ENCODE results near the gene NPFFR1. TPM values are rescaled to one million over a fixed set of nuclear protein-coding genes. Genes with fewer than 3 reads are reported as not detected.

NPFFR1 gene
- total and polyA plus RNA-seq, 10 of the 15 experiments (the other 5 are each of a cell fraction or from before 2014, with no cell fraction given), result 0.03 TPM; not detected in 9

DNA sequence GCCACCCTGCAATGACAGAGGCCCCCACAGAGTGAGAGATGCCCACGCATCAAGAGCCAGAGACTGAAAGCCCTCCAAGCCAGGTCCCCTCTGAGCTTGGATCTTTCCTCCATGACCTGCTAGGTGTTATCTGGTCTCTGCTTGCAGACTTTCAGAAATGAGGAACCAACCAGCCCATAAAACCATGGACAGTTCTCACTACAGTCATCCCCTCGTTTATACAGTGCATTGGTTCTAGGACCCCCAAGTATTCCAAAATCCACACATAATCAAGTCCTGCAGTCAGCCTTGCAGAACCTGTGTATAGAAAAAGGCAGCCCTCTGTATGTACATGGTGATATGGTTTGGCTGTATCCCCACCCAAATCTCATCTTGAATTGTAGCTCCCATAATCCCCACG is 23.1 kb downstream of the NPFFR1 start:
- Histone ChIP-seq H3K36me3 (ENCODE audit: control insufficient read depth in 2 of 2, insufficient read depth in 2 of 2, low read length in 1 of 2) (no peaks in the 10 kb centered on the region), H2AFZ (ENCODE audit: control insufficient read depth, low read depth, low read length) (no peak overlapping the region), H3K27me3 (replicated peaks in 1 of 2; ENCODE audit: control insufficient read depth in 2 of 2, insufficient read depth in 2 of 2, low read length in 1 of 2) (peaks cover 0 to 8% of the 10 kb centered on the region in 2 experiments; a peak in 2 of 4 replicates), H3K4me3 (no peak overlapping the region), H3K9ac (ENCODE audit: control insufficient read depth, insufficient read depth, low read length) (no peak overlapping the region), H4K20me1 (ENCODE audit: control insufficient read depth, insufficient read depth) (no peaks in the 10 kb centered on the region), H3K9me3 (replicated peaks; ENCODE audit: control insufficient read depth, insufficient read depth, low read length) (peaks cover 13% of the 10 kb centered on the region; the same call in 2 of the 3 replicates), H3K4me1 (ENCODE audit: control insufficient read depth, insufficient read depth, low read length) (no peaks in the 10 kb centered on the region), H3K4me2 (ENCODE audit: control insufficient read depth, insufficient read depth) (no peak overlapping the region), H3K27ac (ENCODE audit: control insufficient read depth, insufficient read depth) (no peak overlapping the region), H3K79me2 (ENCODE audit: control insufficient read depth, insufficient read depth, low read length) (no peaks in the 10 kb centered on the region)
- FAIRE-seq, result no peak
- SMC1A ChIA-PET (ENCODE audit: uncharacterized antibody, unreplicated experiment), result interaction anchor here (0.8 to 4.6 kb wide), 3 partner anchors 38 to 82 kb away, joined by 3 to 22 read pairs (median 3); no protein-coding TSS in a partner anchor
- no peak for ATAC-seq
- BruUV-seq (replicated peaks), result no TSS peak
- POLR2A ChIA-PET, result no interaction called here
- WGBS (ENCODE audit: insufficient coverage, insufficient replicate concordance, low lambda C conversion rate, missing lambda C conversion rate), result 17% methylated on average over 3 of the region's 3 CpGs
- no peak for TF ChIP-seq SUPT20H (IDR thresholded peaks at IDR 0.05; ENCODE audit: borderline replicate concordance, control insufficient read depth, low read depth, low read length)
- no peak for TF ChIP-seq MTA2 (IDR thresholded peaks at IDR 0.05; ENCODE audit: low read depth)
- TF ChIP-seq IKZF1 (conservative IDR thresholded peaks at IDR 0.05), result no peak
- TF ChIP-seq ZSCAN29 (IDR thresholded peaks at IDR 0.05), result no peak
- TF ChIP-seq HDAC6 (IDR thresholded peaks at IDR 0.05; ENCODE audit: unreplicated experiment), result no peak
- RAD21 ChIA-PET (ENCODE audit: unreplicated experiment), result no interaction called here
- CTCF ChIA-PET, result interaction anchor here (4.2 kb wide), 1 partner anchor 12 kb away, joined by 19 read pairs; no protein-coding TSS in a partner anchor
- intact Hi-C loops (cut with micrococcal nuclease; ENCODE audit: unreplicated experiment), result no loop called here
- in situ Hi-C loops (cut with MboI), result no loop called here
- DNase-seq (ENCODE audit: low read depth, low spot score), result no peak

GRCh38 chr10:70260259-70260658 is 23.5 kb downstream of the NPFFR1 start:
- no peak for ATAC-seq
- CTCF ChIA-PET, result interaction anchor here (0.9 to 4.2 kb wide), 2 partner anchors 13 to 15 kb away, joined by 3 to 19 read pairs; no protein-coding TSS in a partner anchor
- no peak overlapping the region for H3K4me3 ChIP-seq
- intact Hi-C loops (cut with micrococcal nuclease; ENCODE audit: unreplicated experiment) (no loop called here), in situ Hi-C loops (cut with MboI) (no loop called here)
- no peak for DNase-seq (ENCODE audit: low read depth, low spot score)
- no TSS peak for BruUV-seq (replicated peaks)
- RAD21 ChIA-PET (ENCODE audit: unreplicated experiment), result no interaction called here
- 0% methylated on average over 1 of the region's 1 CpG for WGBS (ENCODE audit: insufficient coverage, insufficient replicate concordance, low lambda C conversion rate, missing lambda C conversion rate)
- SMC1A ChIA-PET (ENCODE audit: uncharacterized antibody, unreplicated experiment), result interaction anchor here (0.8 to 4.6 kb wide), 4 partner anchors 38 to 104 kb away, joined by 3 to 22 read pairs (median 3); no protein-coding TSS in a partner anchor
- no peak for FAIRE-seq
- H3K4me1 ChIP-seq (ENCODE audit: control insufficient read depth, insufficient read depth, low read length), result no peaks in the 10 kb centered on the region
- peaks cover 0 to 8% of the 10 kb centered on the region in 2 experiments; a peak in 3 of 4 replicates for H3K27me3 ChIP-seq (replicated peaks in 1 of 2; ENCODE audit: control insufficient read depth in 2 of 2, insufficient read depth in 2 of 2, low read length in 1 of 2)
- no peak overlapping the region for H3K4me2 ChIP-seq (ENCODE audit: control insufficient read depth, insufficient read depth)
- no peaks in the 10 kb centered on the region for H4K20me1 ChIP-seq (ENCODE audit: control insufficient read depth, insufficient read depth)
- TF ChIP-seq, protein P1, sequence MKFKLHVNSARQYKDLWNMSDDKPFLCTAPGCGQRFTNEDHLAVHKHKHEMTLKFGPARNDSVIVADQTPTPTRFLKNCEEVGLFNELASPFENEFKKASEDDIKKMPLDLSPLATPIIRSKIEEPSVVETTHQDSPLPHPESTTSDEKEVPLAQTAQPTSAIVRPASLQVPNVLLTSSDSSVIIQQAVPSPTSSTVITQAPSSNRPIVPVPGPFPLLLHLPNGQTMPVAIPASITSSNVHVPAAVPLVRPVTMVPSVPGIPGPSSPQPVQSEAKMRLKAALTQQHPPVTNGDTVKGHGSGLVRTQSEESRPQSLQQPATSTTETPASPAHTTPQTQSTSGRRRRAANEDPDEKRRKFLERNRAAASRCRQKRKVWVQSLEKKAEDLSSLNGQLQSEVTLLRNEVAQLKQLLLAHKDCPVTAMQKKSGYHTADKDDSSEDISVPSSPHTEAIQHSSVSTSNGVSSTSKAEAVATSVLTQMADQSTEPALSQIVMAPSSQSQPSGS (IDR thresholded peaks at IDR 0.05; ENCODE audit: low read length), result no peak
- no peak for TF ChIP-seq TCF12 (IDR thresholded peaks at IDR 0.05; ENCODE audit: low read depth, low read length)
- no peak for TF ChIP-seq MTA3 (IDR thresholded peaks at IDR 0.05; ENCODE audit: borderline replicate concordance, low read length)
- no peak for TF ChIP-seq ESRRA (IDR thresholded peaks at IDR 0.05; ENCODE audit: low read length)
- TF ChIP-seq MTA2 (IDR thresholded peaks at IDR 0.05; ENCODE audit: low read depth), result no peak
- TF ChIP-seq, protein P2, sequence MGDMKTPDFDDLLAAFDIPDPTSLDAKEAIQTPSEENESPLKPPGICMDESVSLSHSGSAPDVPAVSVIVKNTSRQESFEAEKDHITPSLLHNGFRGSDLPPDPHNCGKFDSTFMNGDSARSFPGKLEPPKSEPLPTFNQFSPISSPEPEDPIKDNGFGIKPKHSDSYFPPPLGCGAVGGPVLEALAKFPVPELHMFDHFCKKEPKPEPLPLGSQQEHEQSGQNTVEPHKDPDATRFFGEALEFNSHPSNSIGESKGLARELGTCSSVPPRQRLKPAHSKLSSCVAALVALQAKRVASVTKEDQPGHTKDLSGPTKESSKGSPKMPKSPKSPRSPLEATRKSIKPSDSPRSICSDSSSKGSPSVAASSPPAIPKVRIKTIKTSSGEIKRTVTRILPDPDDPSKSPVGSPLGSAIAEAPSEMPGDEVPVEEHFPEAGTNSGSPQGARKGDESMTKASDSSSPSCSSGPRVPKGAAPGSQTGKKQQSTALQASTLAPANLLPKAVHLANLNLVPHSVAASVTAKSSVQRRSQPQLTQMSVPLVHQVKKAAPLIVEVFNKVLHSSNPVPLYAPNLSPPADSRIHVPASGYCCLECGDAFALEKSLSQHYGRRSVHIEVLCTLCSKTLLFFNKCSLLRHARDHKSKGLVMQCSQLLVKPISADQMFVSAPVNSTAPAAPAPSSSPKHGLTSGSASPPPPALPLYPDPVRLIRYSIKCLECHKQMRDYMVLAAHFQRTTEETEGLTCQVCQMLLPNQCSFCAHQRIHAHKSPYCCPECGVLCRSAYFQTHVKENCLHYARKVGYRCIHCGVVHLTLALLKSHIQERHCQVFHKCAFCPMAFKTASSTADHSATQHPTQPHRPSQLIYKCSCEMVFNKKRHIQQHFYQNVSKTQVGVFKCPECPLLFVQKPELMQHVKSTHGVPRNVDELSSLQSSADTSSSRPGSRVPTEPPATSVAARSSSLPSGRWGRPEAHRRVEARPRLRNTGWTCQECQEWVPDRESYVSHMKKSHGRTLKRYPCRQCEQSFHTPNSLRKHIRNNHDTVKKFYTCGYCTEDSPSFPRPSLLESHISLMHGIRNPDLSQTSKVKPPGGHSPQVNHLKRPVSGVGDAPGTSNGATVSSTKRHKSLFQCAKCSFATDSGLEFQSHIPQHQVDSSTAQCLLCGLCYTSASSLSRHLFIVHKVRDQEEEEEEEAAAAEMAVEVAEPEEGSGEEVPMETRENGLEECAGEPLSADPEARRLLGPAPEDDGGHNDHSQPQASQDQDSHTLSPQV (IDR thresholded peaks at IDR 0.05), result no peak
- POLR2A ChIA-PET, result interaction anchor here (0.9 kb wide), 1 partner anchor 27 kb away, joined by 3 read pairs; the partner anchor contains the start of gene PPA1
- no peak overlapping the region for H3K27ac ChIP-seq (ENCODE audit: control insufficient read depth, insufficient read depth)
- H3K9ac ChIP-seq (ENCODE audit: control insufficient read depth, insufficient read depth, low read length), result no peak overlapping the region
- H2AFZ ChIP-seq (ENCODE audit: control insufficient read depth, low read depth, low read length), result no peak overlapping the region
- no peaks in the 10 kb centered on the region for H3K79me2 ChIP-seq (ENCODE audit: control insufficient read depth, insufficient read depth, low read length)
- no peaks in the 10 kb centered on the region for H3K36me3 ChIP-seq (ENCODE audit: control insufficient read depth in 2 of 2, insufficient read depth in 2 of 2, low read length in 1 of 2)
- peaks cover 13% of the 10 kb centered on the region; the same call in 2 of the 3 replicates for H3K9me3 ChIP-seq (replicated peaks; ENCODE audit: control insufficient read depth, insufficient read depth, low read length)
